Vagina (tissue), 2 donors: ENCODE results near the gene POU1F1. TPM values are rescaled to one million over a fixed set of nuclear protein-coding genes. Genes with fewer than 3 reads are reported as not detected.

Source experiments
- DNase-seq, 2 donors: peaks; one replicate each; pipeline ENCODE4 v3.0.0-alpha.2; 2017; ENCODE audit errors: extremely low spot score in 2 of 2
- H3K27ac ChIP-seq: fragments of 200-600 bp; sonication (generic); one replicate; pipeline ENCODE4 v1.5.1; 2019
- H3K27me3 ChIP-seq: fragments of 200-600 bp; sonication (generic); one replicate; pipeline ENCODE4 v1.5.1; 2019
- H3K36me3 ChIP-seq, 2 donors: fragments of 200-600 bp; sonication (generic); one replicate each; pipeline ENCODE4 v1.5.1; 2017 to 2019
- H3K4me1 ChIP-seq: fragments of 200-600 bp; sonication (generic); one replicate; pipeline ENCODE4 v1.5.1; 2019
- H3K4me3 ChIP-seq, 2 donors: fragments of 200-600 bp; sonication (generic); 1 replicate in 1 of 2; 2 replicates in 1 of 2; pipeline ENCODE4 v1.5.1; 2016 to 2019
- H3K9me3 ChIP-seq: fragments of 200-600 bp; sonication (generic); one replicate; pipeline ENCODE4 v1.5.1; 2019
- POLR2A ChIP-seq, 2 donors: fragments of 450-650 bp; IDR thresholded peaks; one replicate each; pipeline ENCODE4 v1.6.1; 2017; ENCODE audit warnings: antibody characterized with exemption in 2 of 2, mild to moderate bottlenecking in 2 of 2, moderate library complexity in 2 of 2
- POLR2AphosphoS5 ChIP-seq, 2 donors: sonication (generic); formaldehyde crosslinking; IDR thresholded peaks; one replicate each; pipeline ENCODE4 v1.9.0; 2017; ENCODE audit warnings: antibody characterized with exemption in 2 of 2, mild to moderate bottlenecking in 2 of 2, low read depth in 1 of 2; ENCODE audit not compliant: insufficient read depth in 1 of 2
- intact Hi-C: fragments of 100-400 bp; cut with DNase I; formaldehyde crosslinking; loops from one replicate; pipeline ENCODE4 v1.15.1; 2023
- total RNA-seq: library from RNA; depleted of rRNA; stranded (reverse); fragments of >200 nt; gene quantifications from one replicate; pipeline ENCODE4 v1.2.3, GENCODE V29; 2016
- TF ChIP-seq, protein P1 (sequence below), 3 experiments: fragments of 450-650 bp in 2 of 3; fragments of 200-600 bp in 1 of 3; sonication (generic) in 1 of 3; IDR thresholded peaks; one replicate each; pipeline ENCODE4 v1.5.1; 2017 to 2019; ENCODE audit warnings: antibody characterized with exemption in 3 of 3, mild to moderate bottlenecking in 2 of 3, moderate library complexity in 2 of 3

POU1F1 gene
- not detected for total RNA-seq

GRCh38 chr3:87276484-87276883 is at the start of gene POU1F1:
Gene POU1F1, minus strand, starts transcription at chr3:87276584. Its CDS starts 122 bp downstream, at chr3:87276462.
- intact Hi-C loops = no loop called here
- Histone ChIP-seq H3K27ac (no peak within 1 kb of the TSS), H3K36me3 (no peaks in the 10 kb centered on the region), H3K4me3 (no peak within 1 kb of the TSS), H3K4me1 (no peaks in the 10 kb centered on the region), H3K9me3 (no peaks in the 10 kb centered on the region), H3K27me3 (no peaks in the 10 kb centered on the region)
- TF ChIP-seq POLR2A (IDR thresholded peaks at IDR 0.05) (no peak), POLR2AphosphoS5 (IDR thresholded peaks at IDR 0.05; ENCODE audit: insufficient read depth in 1 of 2, low read depth in 1 of 2) (no peak)
- DNase-seq = no peak

GRCh38 chr3:87324609-87325008 is 48.2 kb upstream of the POU1F1 start:
- intact Hi-C loops = no loop called here
- Histone ChIP-seq H3K4me3 (no peak overlapping the region), H3K27ac (no peak overlapping the region), H3K36me3 (no peaks in the 10 kb centered on the region), H3K9me3 (no peaks in the 10 kb centered on the region), H3K27me3 (no peaks in the 10 kb centered on the region), H3K4me1 (no peaks in the 10 kb centered on the region)
- no peak for TF ChIP-seq POLR2AphosphoS5 (IDR thresholded peaks at IDR 0.05; ENCODE audit: insufficient read depth in 1 of 2, low read depth in 1 of 2)
- TF ChIP-seq, protein P1, sequence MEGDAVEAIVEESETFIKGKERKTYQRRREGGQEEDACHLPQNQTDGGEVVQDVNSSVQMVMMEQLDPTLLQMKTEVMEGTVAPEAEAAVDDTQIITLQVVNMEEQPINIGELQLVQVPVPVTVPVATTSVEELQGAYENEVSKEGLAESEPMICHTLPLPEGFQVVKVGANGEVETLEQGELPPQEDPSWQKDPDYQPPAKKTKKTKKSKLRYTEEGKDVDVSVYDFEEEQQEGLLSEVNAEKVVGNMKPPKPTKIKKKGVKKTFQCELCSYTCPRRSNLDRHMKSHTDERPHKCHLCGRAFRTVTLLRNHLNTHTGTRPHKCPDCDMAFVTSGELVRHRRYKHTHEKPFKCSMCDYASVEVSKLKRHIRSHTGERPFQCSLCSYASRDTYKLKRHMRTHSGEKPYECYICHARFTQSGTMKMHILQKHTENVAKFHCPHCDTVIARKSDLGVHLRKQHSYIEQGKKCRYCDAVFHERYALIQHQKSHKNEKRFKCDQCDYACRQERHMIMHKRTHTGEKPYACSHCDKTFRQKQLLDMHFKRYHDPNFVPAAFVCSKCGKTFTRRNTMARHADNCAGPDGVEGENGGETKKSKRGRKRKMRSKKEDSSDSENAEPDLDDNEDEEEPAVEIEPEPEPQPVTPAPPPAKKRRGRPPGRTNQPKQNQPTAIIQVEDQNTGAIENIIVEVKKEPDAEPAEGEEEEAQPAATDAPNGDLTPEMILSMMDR (IDR thresholded peaks at IDR 0.05) = no peak
- TF ChIP-seq POLR2A (IDR thresholded peaks at IDR 0.05) = no peak
- DNase-seq = no peak

DNA sequence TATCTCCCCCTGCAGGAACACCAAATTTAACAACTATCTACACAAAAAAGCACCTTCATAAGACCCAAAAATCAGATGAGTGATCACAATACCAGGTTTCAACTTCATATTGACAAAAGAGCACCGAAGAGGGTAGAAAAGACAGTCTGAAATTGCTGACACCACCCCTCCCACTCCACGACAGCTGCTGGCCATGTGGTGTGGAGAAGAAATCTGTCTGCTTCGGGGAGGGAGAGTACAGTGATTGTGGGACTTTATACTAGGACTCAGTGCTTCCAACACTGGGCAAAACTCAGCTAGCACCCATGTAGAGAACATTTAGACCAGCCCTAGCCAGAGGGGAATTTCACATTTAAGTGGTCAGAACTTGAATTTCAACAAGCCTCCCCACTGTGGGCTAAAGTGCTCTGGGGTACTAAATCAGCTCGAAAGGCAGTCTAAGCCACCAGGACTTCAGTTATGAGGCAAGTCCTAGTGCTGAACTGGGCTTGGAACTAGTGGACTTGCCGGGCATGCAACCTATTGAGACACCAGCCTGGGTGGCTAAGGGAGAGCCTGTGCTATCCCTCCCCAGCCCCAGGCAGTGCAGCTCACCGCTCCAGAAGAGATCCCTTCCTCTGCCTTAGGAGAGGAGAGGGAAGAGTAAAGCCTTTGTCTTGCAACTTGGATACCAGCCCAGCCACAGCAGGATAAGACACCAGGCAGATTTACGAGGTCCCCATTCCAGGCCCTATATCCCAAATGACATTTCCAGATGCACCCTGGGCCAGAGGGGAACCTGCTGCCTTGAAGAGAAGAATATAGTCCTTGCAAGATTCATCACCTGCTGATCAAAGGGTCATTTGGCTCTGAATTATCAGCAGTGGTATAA is 44.6 kb upstream of the POU1F1 start:
- TF ChIP-seq POLR2A (IDR thresholded peaks at IDR 0.05) (no peak), POLR2AphosphoS5 (IDR thresholded peaks at IDR 0.05; ENCODE audit: insufficient read depth in 1 of 2, low read depth in 1 of 2) (no peak)
- Histone ChIP-seq H3K4me1 (no peaks in the 10 kb centered on the region), H3K4me3 (no peak overlapping the region), H3K27me3 (no peaks in the 10 kb centered on the region), H3K9me3 (no peaks in the 10 kb centered on the region), H3K27ac (no peak overlapping the region), H3K36me3 (no peaks in the 10 kb centered on the region)
- intact Hi-C loops = no loop called here
- no peak for DNase-seq

DNA sequence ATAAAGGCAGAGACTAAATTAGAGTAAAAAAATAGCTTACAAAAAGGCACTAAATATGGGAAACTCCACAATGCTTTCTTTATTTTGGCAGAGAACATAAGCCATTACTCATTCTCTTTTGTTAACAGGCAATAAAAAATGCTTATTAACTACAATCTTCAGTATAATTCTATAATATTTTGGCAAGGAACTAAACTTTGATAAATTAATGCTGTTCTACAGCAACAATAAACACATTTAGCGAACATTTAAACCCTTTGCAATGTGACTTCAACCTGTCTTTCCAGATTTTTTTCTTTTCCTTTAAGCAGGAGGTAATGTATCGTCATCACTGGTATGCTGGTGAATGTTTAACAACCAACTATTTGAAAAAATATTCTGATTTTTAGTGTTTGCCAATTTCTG is 42.2 kb upstream of the POU1F1 start:
- Histone ChIP-seq H3K27ac (no peak overlapping the region), H3K27me3 (no peaks in the 10 kb centered on the region), H3K4me1 (no peaks in the 10 kb centered on the region), H3K9me3 (no peaks in the 10 kb centered on the region), H3K4me3 (no peak overlapping the region), H3K36me3 (no peaks in the 10 kb centered on the region)
- TF ChIP-seq, protein P1 (IDR thresholded peaks at IDR 0.05) = no peak
- no peak for TF ChIP-seq POLR2AphosphoS5 (IDR thresholded peaks at IDR 0.05; ENCODE audit: insufficient read depth in 1 of 2, low read depth in 1 of 2)
- DNase-seq = no peak
- intact Hi-C loops = no loop called here

DNA sequence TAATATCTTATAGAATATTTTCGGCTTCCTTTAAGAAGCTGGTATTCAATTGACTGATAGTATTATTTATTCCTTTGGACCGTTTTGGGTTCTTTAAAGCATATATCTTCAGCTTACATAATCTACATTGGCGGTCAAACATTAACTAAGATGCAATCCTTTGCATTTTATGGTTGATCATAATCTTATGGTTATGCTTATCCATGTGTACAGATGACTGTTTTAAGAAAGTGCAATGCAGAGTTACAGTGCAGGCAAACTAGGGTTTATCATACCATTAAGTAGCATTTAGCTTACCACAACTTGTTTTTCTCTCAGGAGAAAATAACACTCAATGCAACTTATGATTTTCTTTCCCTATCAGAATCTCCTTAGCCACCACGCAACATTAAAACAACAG is 41.4 kb upstream of the POU1F1 start:
- Histone ChIP-seq H3K36me3 (no peaks in the 10 kb centered on the region), H3K4me3 (no peak overlapping the region), H3K27me3 (no peaks in the 10 kb centered on the region), H3K9me3 (no peaks in the 10 kb centered on the region), H3K27ac (no peak overlapping the region), H3K4me1 (no peaks in the 10 kb centered on the region)
- intact Hi-C loops = no loop called here
- no peak for DNase-seq
- TF ChIP-seq POLR2A (IDR thresholded peaks at IDR 0.05) = no peak

DNA sequence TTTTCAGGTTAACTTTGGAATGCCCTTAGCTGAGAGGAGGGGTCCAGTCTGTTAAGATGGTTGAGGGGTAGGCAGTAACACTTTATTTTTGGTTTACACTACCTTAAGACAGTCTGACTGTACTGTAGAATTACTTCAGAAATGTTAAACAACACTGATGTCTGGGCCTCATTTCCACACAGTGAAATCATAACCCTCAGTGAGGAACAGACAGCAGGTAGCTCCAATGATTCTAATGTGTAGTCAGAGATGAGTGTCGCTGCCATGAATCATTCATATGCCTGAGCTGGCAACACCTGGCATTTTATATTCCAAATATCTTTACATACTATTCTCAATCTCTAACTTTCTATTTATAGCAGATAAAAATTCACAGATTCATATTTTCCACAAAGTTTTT is 37.3 kb upstream of the POU1F1 start:
- no peak for TF ChIP-seq POLR2A (IDR thresholded peaks at IDR 0.05)
- TF ChIP-seq POLR2AphosphoS5 (IDR thresholded peaks at IDR 0.05; ENCODE audit: insufficient read depth in 1 of 2, low read depth in 1 of 2) = no peak
- TF ChIP-seq, protein P1 (IDR thresholded peaks at IDR 0.05) = no peak
- Histone ChIP-seq H3K9me3 (no peaks in the 10 kb centered on the region), H3K4me3 (no peak overlapping the region), H3K27ac (no peak overlapping the region), H3K36me3 (no peaks in the 10 kb centered on the region), H3K4me1 (no peaks in the 10 kb centered on the region), H3K27me3 (no peaks in the 10 kb centered on the region)
- no peak for DNase-seq
- intact Hi-C loops = no loop called here
